Smooth muscle cell (in vitro differentiated cells): ENCODE data around the gene DPYD. TPM values are rescaled to one million over a fixed set of nuclear protein-coding genes. Genes with fewer than 3 reads are reported as not detected.

Experiments
- DNase-seq: peaks from one replicate; lab custom pipeline; 2025; ENCODE audit not compliant: unreplicated experiment; lab: John Stamatoyannopoulos, UW
- H2AFZ ChIP-seq: fragments of 200-600 bp; sonication (generic); 2 replicates; pipeline ENCODE4 v1.6.0; 2016; ENCODE audit warnings: antibody characterized with exemption, low read depth, mild to moderate bottlenecking
- H3F3A ChIP-seq: fragments of 200-600 bp; sonication (generic); 2 replicates; pipeline ENCODE4 v1.6.0; 2017; ENCODE audit warnings: antibody characterized with exemption, low read depth
- H3K27ac ChIP-seq: fragments of 200-600 bp; sonication (generic); 2 replicates; pipeline ENCODE4 v1.5.1; 2016; ENCODE audit warnings: low read depth, mild to moderate bottlenecking
- H3K27me3 ChIP-seq: fragments of 200-600 bp; sonication (generic); 2 replicates; pipeline ENCODE4 v1.6.1; 2016; ENCODE audit warnings: low read depth, mild to moderate bottlenecking
- H3K36me3 ChIP-seq: fragments of 200-600 bp; sonication (generic); 2 replicates; pipeline ENCODE4 v1.5.1; 2016; ENCODE audit warnings: low read depth
- H3K4me1 ChIP-seq: fragments of 200-600 bp; sonication (generic); 2 replicates; pipeline ENCODE4 v1.5.1; 2016; ENCODE audit warnings: low read depth
- H3K4me2 ChIP-seq: fragments of 200-600 bp; sonication (generic); 2 replicates; pipeline ENCODE4 v1.6.0; 2016; ENCODE audit warnings: mild to moderate bottlenecking
- H3K4me3 ChIP-seq: fragments of 200-600 bp; sonication (generic); 2 replicates; pipeline ENCODE4 v1.5.1; 2016; ENCODE audit warnings: mild to moderate bottlenecking
- H3K79me2 ChIP-seq: fragments of 200-600 bp; sonication (generic); 2 replicates; pipeline ENCODE4 v1.6.0; 2016; ENCODE audit warnings: low read depth, mild to moderate bottlenecking
- H3K9ac ChIP-seq: fragments of 200-600 bp; sonication (generic); 2 replicates; pipeline ENCODE4 v1.6.0; 2016; ENCODE audit warnings: low read depth
- H3K9me3 ChIP-seq: fragments of 200-600 bp; sonication (generic); replicated peaks from 2 replicates; pipeline ENCODE4 v1.5.1; 2016; ENCODE audit warnings: low read depth
- H4K20me1 ChIP-seq: fragments of 200-600 bp; sonication (generic); 2 replicates; pipeline ENCODE4 v1.6.0; 2016; ENCODE audit warnings: low read depth
- WGBS: methylation state at CpG from one replicate; pipeline ENCODE4 v1.1.7; 2016; ENCODE audit warnings: low lambda C conversion rate; 5-methylcytosine and 5-hydroxymethylcytosine counted together
- polyA plus RNA-seq: library from polyadenylated mRNA; unstranded; fragments of >200 nt; fragmentation: Nextera tagmentation; extraction: Ambion mirVana; gene quantifications from 2 replicates; pipeline ENCODE4 v1.2.1, GENCODE V29; 2016
- total RNA-seq: library from RNA; depleted of rRNA; stranded (reverse); fragments of >200 nt; gene quantifications from 2 replicates; pipeline ENCODE4 v1.2.3, GENCODE V29; 2014
- TF ChIP-seq, protein P1 (sequence below): fragments of 200-600 bp; sonication (generic); IDR thresholded peaks from 2 replicates; pipeline ENCODE4 v1.5.1; 2017; ENCODE audit warnings: borderline replicate concordance, mild to moderate bottlenecking, antibody characterized with exemption; ENCODE audit not compliant: insufficient read depth, poor library complexity, severe bottlenecking

DPYD gene
- total and polyA plus RNA-seq, 2 experiments from 2014 or later: 1.8 to 2.0 TPM

DNA sequence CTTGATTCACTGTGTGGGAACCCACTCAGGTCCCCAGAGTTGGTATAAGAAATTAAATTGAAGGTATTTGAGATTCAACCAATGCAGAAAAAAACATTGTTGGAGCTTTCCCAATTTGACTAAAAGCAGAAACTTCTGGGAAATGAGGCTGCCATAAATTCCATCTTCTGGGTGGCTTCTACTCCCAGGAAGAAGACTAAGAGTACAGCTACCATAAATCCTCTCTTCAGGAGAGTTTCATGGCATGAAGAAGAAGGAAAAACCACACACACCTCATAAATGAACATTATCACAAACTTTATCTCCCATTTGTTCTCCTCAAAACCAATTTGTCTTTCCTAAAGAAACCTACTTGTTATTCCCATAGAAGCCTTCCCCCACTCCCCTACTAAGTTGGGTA, 283.9 kb downstream of the DPYD start:
- TF ChIP-seq, protein P1, sequence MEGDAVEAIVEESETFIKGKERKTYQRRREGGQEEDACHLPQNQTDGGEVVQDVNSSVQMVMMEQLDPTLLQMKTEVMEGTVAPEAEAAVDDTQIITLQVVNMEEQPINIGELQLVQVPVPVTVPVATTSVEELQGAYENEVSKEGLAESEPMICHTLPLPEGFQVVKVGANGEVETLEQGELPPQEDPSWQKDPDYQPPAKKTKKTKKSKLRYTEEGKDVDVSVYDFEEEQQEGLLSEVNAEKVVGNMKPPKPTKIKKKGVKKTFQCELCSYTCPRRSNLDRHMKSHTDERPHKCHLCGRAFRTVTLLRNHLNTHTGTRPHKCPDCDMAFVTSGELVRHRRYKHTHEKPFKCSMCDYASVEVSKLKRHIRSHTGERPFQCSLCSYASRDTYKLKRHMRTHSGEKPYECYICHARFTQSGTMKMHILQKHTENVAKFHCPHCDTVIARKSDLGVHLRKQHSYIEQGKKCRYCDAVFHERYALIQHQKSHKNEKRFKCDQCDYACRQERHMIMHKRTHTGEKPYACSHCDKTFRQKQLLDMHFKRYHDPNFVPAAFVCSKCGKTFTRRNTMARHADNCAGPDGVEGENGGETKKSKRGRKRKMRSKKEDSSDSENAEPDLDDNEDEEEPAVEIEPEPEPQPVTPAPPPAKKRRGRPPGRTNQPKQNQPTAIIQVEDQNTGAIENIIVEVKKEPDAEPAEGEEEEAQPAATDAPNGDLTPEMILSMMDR: no peak
- no peak overlapping the region for H3K27ac ChIP-seq
- no peak overlapping the region for H3K4me3 ChIP-seq
- no peaks in the 10 kb centered on the region for H4K20me1 ChIP-seq
- no peaks in the 10 kb centered on the region for H3K27me3 ChIP-seq
- no peaks in the 10 kb centered on the region for H3K79me2 ChIP-seq
- no peak for DNase-seq
- H3K9me3 ChIP-seq: no peaks in the 10 kb centered on the region
- no peaks in the 10 kb centered on the region for H3F3A ChIP-seq
- H2AFZ ChIP-seq: no peak overlapping the region
- no peak overlapping the region for H3K9ac ChIP-seq
- no peaks in the 10 kb centered on the region for H3K36me3 ChIP-seq
- H3K4me2 ChIP-seq: no peak overlapping the region
- H3K4me1 ChIP-seq: no peaks in the 10 kb centered on the region

DNA sequence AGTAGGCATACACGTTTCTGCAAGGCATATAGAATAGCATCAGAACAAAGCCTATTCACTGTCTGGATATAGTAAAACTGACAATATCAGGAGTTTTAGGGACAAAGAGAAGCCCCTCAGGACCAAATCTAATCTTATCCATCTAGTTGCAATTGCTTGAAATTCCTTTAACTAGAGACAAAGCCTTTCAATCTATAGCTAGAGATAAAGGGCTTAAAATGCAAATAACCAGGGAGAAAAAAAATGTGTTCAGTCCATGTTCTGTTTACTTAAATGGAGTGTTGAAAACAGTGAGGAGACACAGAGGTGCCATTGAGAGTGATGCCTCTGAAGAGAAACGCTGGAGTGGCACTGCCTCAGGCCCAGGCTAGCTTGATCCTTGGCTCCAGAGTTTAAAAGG, 286.1 kb downstream of the DPYD start:
- TF ChIP-seq, protein P1: no peak
- no peaks in the 10 kb centered on the region for H3K27me3 ChIP-seq
- H3K4me1 ChIP-seq: peaks cover 12% of the 10 kb centered on the region
- WGBS: 24% methylated on average over 2 of the region's 2 CpGs
- no peaks in the 10 kb centered on the region for H3K79me2 ChIP-seq
- no peaks in the 10 kb centered on the region for H3K36me3 ChIP-seq
- no peaks in the 10 kb centered on the region for H4K20me1 ChIP-seq
- no peaks in the 10 kb centered on the region for H3F3A ChIP-seq
- H2AFZ ChIP-seq: no peak overlapping the region
- H3K9me3 ChIP-seq: no peaks in the 10 kb centered on the region
- no peak overlapping the region for H3K27ac ChIP-seq
- no peak overlapping the region for H3K4me2 ChIP-seq
- DNase-seq: no peak
- no peak overlapping the region for H3K4me3 ChIP-seq
- no peak overlapping the region for H3K9ac ChIP-seq

DNA sequence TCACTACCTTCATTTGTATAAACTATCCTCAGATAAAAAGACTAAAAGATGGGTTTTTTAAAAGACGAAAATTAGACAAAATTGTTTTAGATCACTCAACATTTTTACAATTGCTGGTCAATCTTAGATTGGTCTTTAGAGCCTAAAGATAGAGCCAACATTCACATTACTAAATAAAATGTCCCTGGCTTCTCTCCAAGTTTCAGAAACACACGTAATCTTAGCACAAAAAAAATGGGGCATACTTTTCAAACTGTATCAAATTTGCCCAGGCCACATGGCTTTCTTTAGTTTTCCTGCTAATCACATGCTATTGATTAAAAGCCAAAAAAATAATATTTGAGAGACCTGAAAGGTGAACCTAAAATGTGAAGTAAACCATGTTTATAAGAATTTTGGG, 288.1 kb downstream of the DPYD start:
- Histone ChIP-seq H3K4me3 (no peak overlapping the region), H2AFZ (no peak overlapping the region), H4K20me1 (no peaks in the 10 kb centered on the region), H3K27ac (no peak overlapping the region), H3K79me2 (no peaks in the 10 kb centered on the region), H3K27me3 (no peaks in the 10 kb centered on the region), H3F3A (no peaks in the 10 kb centered on the region), H3K36me3 (no peaks in the 10 kb centered on the region), H3K4me2 (peak overlapping the region; percentile 53), H3K9ac (no peak overlapping the region), H3K4me1 (peaks cover 12% of the 10 kb centered on the region), H3K9me3 (no peaks in the 10 kb centered on the region)
- 86% methylated on average over 2 of the region's 2 CpGs for WGBS
- TF ChIP-seq, protein P1: no peak
- DNase-seq: no peak

DNA sequence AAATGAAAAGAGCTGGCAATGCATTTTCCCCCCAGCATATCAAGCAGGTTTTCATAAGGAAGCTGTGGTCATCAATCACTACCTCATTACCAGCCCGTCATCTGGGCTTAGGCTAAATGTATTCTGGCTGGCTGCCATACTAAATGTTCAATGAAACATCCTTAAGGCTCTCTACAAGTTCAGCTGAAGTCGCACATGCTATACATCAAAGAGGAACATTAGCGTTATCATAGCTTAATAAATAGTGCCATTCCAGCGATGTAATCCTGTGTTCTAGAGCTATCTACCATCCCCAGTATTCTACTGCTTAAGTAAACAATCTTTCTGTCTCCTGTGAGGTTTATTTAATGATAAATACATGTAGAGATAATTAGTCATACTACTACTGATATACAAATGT, 288.8 kb downstream of the DPYD start:
- Histone ChIP-seq H3F3A (no peaks in the 10 kb centered on the region), H3K9me3 (no peaks in the 10 kb centered on the region), H3K79me2 (no peaks in the 10 kb centered on the region), H3K4me3 (no peak overlapping the region), H3K27me3 (no peaks in the 10 kb centered on the region), H3K36me3 (no peaks in the 10 kb centered on the region), H3K4me1 (peaks cover 12% of the 10 kb centered on the region), H3K27ac (no peak overlapping the region), H2AFZ (no peak overlapping the region), H3K9ac (no peak overlapping the region), H3K4me2 (peak overlapping the region; percentile 53), H4K20me1 (no peaks in the 10 kb centered on the region)
- 23% methylated on average over 4 of the region's 4 CpGs for WGBS
- TF ChIP-seq, protein P1: no peak
- no peak for DNase-seq
